H1 (cell line): ENCODE data around the gene TMEM130. TPM values are rescaled to one million over a fixed set of nuclear protein-coding genes. Genes with fewer than 3 reads are reported as not detected.

Source experiments
- CTCF ChIA-PET: fragments of 300-600 bp; sonication (Branson Sonifier 250); formaldehyde crosslinking; loops from one replicate; lab custom pipeline; 2021; ENCODE audit not compliant: partially characterized antibody; lab: Charles Lee
- POLR2A ChIA-PET: fragments of 300-600 bp; sonication (Branson Sonifier 250); formaldehyde crosslinking; loops from one replicate; lab custom pipeline; 2021; ENCODE audit warnings: inconsistent platforms; ENCODE audit not compliant: partially characterized antibody; lab: Charles Lee
- DNase-seq, 2 experiments: peaks; one replicate each; pipeline versions ENCODE4 v3.0.0 to v3.0.0-alpha.2; 2010 to 2022; ENCODE audit warnings: low spot score in 2 of 2, low read depth in 1 of 2, mixed read lengths in 1 of 2
- FAIRE-seq: peaks from 2 replicates; lab custom pipeline; 2011; peaks lifted over from hg19 to GRCh38; lab: Jason Lieb, UNC
- H2AFZ ChIP-seq: 2 replicates; pipeline ENCODE4 v1.8.1; 2012; ENCODE audit warnings: low read length, inconsistent platforms
- H2AK5ac ChIP-seq: 2 replicates; pipeline ENCODE4 v1.6.1; 2013; ENCODE audit warnings: low read depth, low read length
- H2BK120ac ChIP-seq: replicated peaks from 2 replicates; pipeline ENCODE3; 2013; ENCODE audit warnings: low read depth, low read length, inconsistent platforms
- H2BK12ac ChIP-seq: 2 replicates; pipeline ENCODE4 v1.6.1; 2013; ENCODE audit warnings: low read depth, low read length
- H2BK15ac ChIP-seq: 2 replicates; pipeline ENCODE4 v1.6.1; 2013; ENCODE audit warnings: low read length
- H2BK20ac ChIP-seq: 2 replicates; pipeline ENCODE4 v1.6.1; 2013; ENCODE audit warnings: low read length
- H2BK5ac ChIP-seq: 2 replicates; pipeline ENCODE4 v1.6.1; 2013; ENCODE audit warnings: low read depth, low read length
- H3K14ac ChIP-seq: 2 replicates; pipeline ENCODE4 v1.6.1; 2013; ENCODE audit warnings: inconsistent platforms; ENCODE audit not compliant: insufficient read length
- H3K18ac ChIP-seq: 2 replicates; pipeline ENCODE4 v1.6.1; 2013; ENCODE audit warnings: low read length; ENCODE audit errors: extremely low read depth
- H3K23ac ChIP-seq: 2 replicates; pipeline ENCODE4 v1.6.1; 2013; ENCODE audit warnings: inconsistent platforms; ENCODE audit not compliant: insufficient read length
- H3K23me2 ChIP-seq: 2 replicates; pipeline ENCODE4 v1.6.1; 2013; ENCODE audit warnings: low read depth, low read length
- H3K27ac ChIP-seq: 2 replicates; pipeline ENCODE4 v1.6.1; 2011; ENCODE audit warnings: low read depth, low read length, inconsistent platforms
- H3K27me3 ChIP-seq, 4 experiments: replicated peaks in 1 of 4; 1 replicate in 1 of 4; 2 replicates in 3 of 4; pipeline versions ENCODE4 v1.6.1 to v1.8.1; 2011 to 2013; ENCODE audit warnings: low read length in 3 of 4, mild to moderate bottlenecking in 3 of 4, inconsistent platforms in 2 of 4, mixed read lengths in 2 of 4, moderate library complexity in 1 of 4; ENCODE audit not compliant: control insufficient read depth in 3 of 4, insufficient read depth in 3 of 4; ENCODE audit errors: extremely low read depth in 1 of 4
- H3K36me3 ChIP-seq, 4 experiments: 2 replicates each; pipeline versions ENCODE4 v1.6.1 to v1.8.1; 2011 to 2013; ENCODE audit warnings: mild to moderate bottlenecking in 4 of 4, low read length in 3 of 4, moderate library complexity in 2 of 4, control low read depth in 1 of 4, inconsistent platforms in 1 of 4; ENCODE audit not compliant: insufficient read depth in 4 of 4, control insufficient read depth in 2 of 4
- H3K4ac ChIP-seq: replicated peaks from 2 replicates; pipeline ENCODE3; 2013; ENCODE audit warnings: low read length, low read depth, mixed read lengths, inconsistent platforms; ENCODE audit not compliant: insufficient read length
- H3K4me1 ChIP-seq, 4 experiments: replicated peaks in 1 of 4; 1 replicate in 1 of 4; 2 replicates in 3 of 4; pipeline versions ENCODE4 v1.6.1 to v1.8.1; 2011 to 2013; ENCODE audit warnings: low read length in 3 of 4, inconsistent platforms in 2 of 4, mixed read lengths in 1 of 4; ENCODE audit not compliant: insufficient read depth in 4 of 4, control insufficient read depth in 3 of 4
- H3K4me2 ChIP-seq, 2 experiments: 2 replicates each; pipeline versions ENCODE4 v1.6.1 to v1.8.1; 2011 to 2013; ENCODE audit warnings: low read depth in 2 of 2, low read length in 2 of 2, control low read depth in 1 of 2, inconsistent platforms in 1 of 2, mild to moderate bottlenecking in 1 of 2; ENCODE audit not compliant: insufficient read depth in 1 of 2
- H3K4me3 ChIP-seq, 4 experiments: fragments of 200-600, 300-600 bp in 1 of 4; sonication (generic), shearing (Covaris generic), sonication (Bioruptor Twin) in 1 of 4; 2 replicates each; pipeline versions ENCODE4 v1.5.1 to v1.8.1; 2011 to 2016; ENCODE audit warnings: low read length in 4 of 4, low read depth in 3 of 4, control low read depth in 2 of 4, inconsistent platforms in 2 of 4, mild to moderate bottlenecking in 2 of 4, mixed read lengths in 1 of 4, moderate library complexity in 1 of 4; ENCODE audit not compliant: insufficient read depth in 2 of 4; ENCODE audit errors: extremely low read depth in 1 of 4
- H3K56ac ChIP-seq: replicated peaks from 2 replicates; pipeline ENCODE3; 2013; ENCODE audit warnings: low read depth, mild to moderate bottlenecking, mixed read lengths, low read length, inconsistent platforms; ENCODE audit not compliant: insufficient read length
- H3K79me1 ChIP-seq: 2 replicates; pipeline ENCODE4 v1.6.1; 2013; ENCODE audit warnings: low read depth, low read length, control low read depth
- H3K79me2 ChIP-seq, 2 experiments: 2 replicates each; pipeline versions ENCODE4 v1.6.1 to v1.8.1; 2012 to 2013; ENCODE audit warnings: low read length in 2 of 2, mild to moderate bottlenecking in 2 of 2, inconsistent platforms in 1 of 2; ENCODE audit not compliant: insufficient read depth in 2 of 2, control insufficient read depth in 1 of 2
- H3K9ac ChIP-seq, 4 experiments: replicated peaks in 1 of 4; 1 replicate in 1 of 4; 2 replicates in 3 of 4; pipeline versions ENCODE4 v1.6.1 to v1.8.1; 2011 to 2013; ENCODE audit warnings: low read depth in 3 of 4, low read length in 3 of 4, control low read depth in 2 of 4, mild to moderate bottlenecking in 2 of 4, moderate library complexity in 2 of 4, inconsistent platforms in 1 of 4; ENCODE audit errors: extremely low read depth in 1 of 4
- H3K9me3 ChIP-seq, 2 experiments: 2 replicates each; pipeline versions ENCODE4 v1.6.1 to v1.8.1; 2012 to 2013; ENCODE audit warnings: mild to moderate bottlenecking in 2 of 2, moderate library complexity in 2 of 2, control low read depth in 1 of 2, inconsistent platforms in 1 of 2, low read depth in 1 of 2, low read length in 1 of 2, mixed read lengths in 1 of 2; ENCODE audit not compliant: insufficient read depth in 2 of 2
- H4K20me1 ChIP-seq, 2 experiments: replicated peaks in 1 of 2; 2 replicates each; pipeline versions ENCODE3 to v1.8.1; 2011 to 2013; ENCODE audit warnings: inconsistent platforms in 2 of 2, low read length in 2 of 2, mild to moderate bottlenecking in 1 of 2; ENCODE audit not compliant: insufficient read depth in 2 of 2, control insufficient read depth in 1 of 2
- H4K5ac ChIP-seq: 2 replicates; pipeline ENCODE4 v1.6.1; 2013; ENCODE audit warnings: low read length, low read depth, mixed read lengths, inconsistent platforms; ENCODE audit not compliant: insufficient read length
- H4K8ac ChIP-seq: 2 replicates; pipeline ENCODE4 v1.8.0; 2013; ENCODE audit warnings: mild to moderate bottlenecking, moderate library complexity, low read length, inconsistent platforms; ENCODE audit not compliant: insufficient read depth; ENCODE audit errors: extremely low read depth
- H4K91ac ChIP-seq: replicated peaks from 2 replicates; pipeline ENCODE3; 2013; ENCODE audit warnings: low read length, mixed read lengths, inconsistent platforms; ENCODE audit not compliant: insufficient read length
- BACH1 ChIP-seq: IDR thresholded peaks from 2 replicates; pipeline ENCODE4 v1.6.1; 2012; ENCODE audit warnings: low read length, improper control_type of control experiment
- CHD1 ChIP-seq: IDR thresholded peaks from 2 replicates; pipeline ENCODE4 v1.6.1; 2012; ENCODE audit warnings: low read depth, low read length, improper control_type of control experiment
- FOSL1 ChIP-seq: IDR thresholded peaks from 2 replicates; pipeline ENCODE4 v1.6.1; 2011; ENCODE audit warnings: mild to moderate bottlenecking, low read depth, low read length, moderate library complexity; ENCODE audit not compliant: insufficient read depth
- GABPA ChIP-seq: IDR thresholded peaks from 2 replicates; pipeline ENCODE4 v1.6.1; 2011; ENCODE audit warnings: mild to moderate bottlenecking, low read length, moderate library complexity, borderline replicate concordance; ENCODE audit not compliant: insufficient read depth
- HDAC6 ChIP-seq: IDR thresholded peaks from one replicate; pipeline ENCODE4 v1.7.1; 2012; ENCODE audit warnings: low read depth, mild to moderate bottlenecking, inconsistent platforms, low read length, moderate library complexity
- NANOG ChIP-seq: IDR thresholded peaks from 2 replicates; pipeline ENCODE4 v1.6.1; 2011; ENCODE audit warnings: low read length, low read depth, mild to moderate bottlenecking, inconsistent platforms; ENCODE audit not compliant: insufficient read depth, poor library complexity, severe bottlenecking
- RFX5 ChIP-seq: IDR thresholded peaks from 2 replicates; pipeline ENCODE4 v1.6.1; 2011; ENCODE audit warnings: low read depth, low read length, improper control_type of control experiment, borderline replicate concordance
- SP2 ChIP-seq: IDR thresholded peaks from 2 replicates; pipeline ENCODE4 v1.6.1; 2012; ENCODE audit warnings: mild to moderate bottlenecking, low read length, inconsistent platforms
- SUZ12 ChIP-seq: fragments of 200-600 bp; sonication (generic); IDR thresholded peaks from 2 replicates; pipeline ENCODE4 v1.6.1; 2012; ENCODE audit warnings: mild to moderate bottlenecking, inconsistent platforms, low read length, moderate library complexity, mixed read lengths
- TBP ChIP-seq: IDR thresholded peaks from 2 replicates; pipeline ENCODE4 v1.6.1; 2011; ENCODE audit warnings: low read depth, low read length, improper control_type of control experiment
- WGBS, 2 experiments: shearing (Covaris generic) in 1 of 2; methylation state at CpG; one replicate each; pipeline versions ENCODE4 v1.1.6 to v1.1.7; 2013 to 2015; ENCODE audit warnings: low lambda C conversion rate in 2 of 2, mixed read lengths in 2 of 2, inconsistent platforms in 1 of 2, low coverage in 1 of 2, missing lambda C conversion rate in 1 of 2; ENCODE audit not compliant: insufficient replicate concordance in 2 of 2, insufficient coverage in 1 of 2, insufficient read length in 1 of 2; ENCODE audit errors: extremely low coverage in 1 of 2, missing lambda C conversion rate in 1 of 2; 5-methylcytosine and 5-hydroxymethylcytosine counted together
- polyA plus RNA-seq, 7 experiments: library from polyadenylated mRNA; depleted of rRNA in 3 of 7; stranded (reverse) in 5 of 7; unstranded in 2 of 7; fragments of >200 nt in 5 of 7; fragments of 200-250 nt in 2 of 7; gene quantifications; 1 replicate in 5 of 7; 2 replicates in 1 of 7; 4 replicates in 1 of 7; pipeline versions ENCODE4 v1.2.1 to v1.2.3, GENCODE V29; 2011 to 2013; ENCODE audit warnings: missing spikeins in 2 of 7, mixed read lengths in 2 of 7
- total RNA-seq: library from RNA; stranded (reverse); fragmentation: NEBNext Ultra II Directional; extraction: Animal tissue kit (Norgen Biotek cat#: 25700); gene quantifications from 2 replicates; pipeline ENCODE4 v1.2.1, GENCODE V29; 2021
- TF ChIP-seq, protein P1 (sequence below): IDR thresholded peaks from 2 replicates; pipeline ENCODE4 v1.6.1; 2011; ENCODE audit warnings: low read length, improper control_type of control experiment

TMEM130 gene
- total and polyA plus RNA-seq, 2 of the 8 experiments (the other 6 are each of a cell fraction or from before 2014, with no cell fraction given) = 2.9 to 6.6 TPM

DNA sequence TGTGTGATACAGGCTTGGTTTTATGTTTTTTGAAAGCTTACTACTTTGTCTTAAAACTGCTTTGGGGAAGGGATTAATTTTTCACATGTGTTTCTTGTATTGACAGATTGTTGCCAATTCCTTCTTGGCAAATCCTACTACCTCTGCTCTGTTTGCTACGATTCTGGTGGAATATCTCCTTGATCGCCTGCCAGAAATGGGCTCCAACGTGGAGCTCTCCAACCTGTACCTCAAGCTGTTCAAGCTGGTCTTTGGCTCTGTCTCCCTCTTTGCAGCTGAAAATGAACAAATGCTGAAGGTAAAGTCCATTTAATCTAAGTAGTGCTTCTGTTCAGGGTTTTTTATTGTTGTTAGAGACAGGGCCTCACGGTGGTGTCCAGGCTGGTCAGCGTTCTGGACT lies 42.1 kb upstream of the TMEM130 start:
- peaks cover 34 to 90% (median 64%) of the 10 kb centered on the region in 4 experiments for H3K36me3 ChIP-seq
- TF ChIP-seq RFX5 (no peak), HDAC6 (no peak), SUZ12 (no peak), NANOG (no peak), FOSL1 (no peak), CHD1 (no peak), TBP (no peak), SP2 (no peak), BACH1 (no peak), GABPA (no peak)
- TF ChIP-seq, protein P1, sequence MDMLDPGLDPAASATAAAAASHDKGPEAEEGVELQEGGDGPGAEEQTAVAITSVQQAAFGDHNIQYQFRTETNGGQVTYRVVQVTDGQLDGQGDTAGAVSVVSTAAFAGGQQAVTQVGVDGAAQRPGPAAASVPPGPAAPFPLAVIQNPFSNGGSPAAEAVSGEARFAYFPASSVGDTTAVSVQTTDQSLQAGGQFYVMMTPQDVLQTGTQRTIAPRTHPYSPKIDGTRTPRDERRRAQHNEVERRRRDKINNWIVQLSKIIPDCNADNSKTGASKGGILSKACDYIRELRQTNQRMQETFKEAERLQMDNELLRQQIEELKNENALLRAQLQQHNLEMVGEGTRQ = no peak

More for the DNA sequence above, 42.1 kb upstream of the TMEM130 start:
- H4K8ac ChIP-seq = no peak overlapping the region
- H3K4me2 ChIP-seq = no peak overlapping the region
- H2BK120ac ChIP-seq = no peak overlapping the region
- FAIRE-seq = no peak
- no peak overlapping the region for H2BK5ac ChIP-seq
- H3K9me3 ChIP-seq = peaks cover 0 to 4% of the 10 kb centered on the region in 2 experiments; a peak in 2 of 4 replicates
- no peak overlapping the region for H4K91ac ChIP-seq
- H3K23ac ChIP-seq = no peak overlapping the region
- DNase-seq = no peak
- H3K4me1 ChIP-seq = no peaks in the 10 kb centered on the region
- H3K23me2 ChIP-seq = no peaks in the 10 kb centered on the region
- H2BK12ac ChIP-seq = no peak overlapping the region
- no peak overlapping the region for H3K4ac ChIP-seq
- peaks cover 0 to 4% of the 10 kb centered on the region in 2 experiments for H4K20me1 ChIP-seq
- no peaks in the 10 kb centered on the region for H3K27me3 ChIP-seq
- H2AFZ ChIP-seq = no peak overlapping the region
- no peak overlapping the region for H3K4me3 ChIP-seq
- no peak overlapping the region for H2AK5ac ChIP-seq
- ChIA-PET CTCF (interaction anchor here (1.2 kb wide), 1 partner anchor 12 kb away, joined by 3 read pairs; no protein-coding TSS in a partner anchor), POLR2A (no interaction called here)
- WGBS, 2 experiments = 95% methylated on average over 5 of the region's 5 CpGs; no CpG with 5 or more reads in 1 of the 2 experiments
- no peak overlapping the region for H4K5ac ChIP-seq
- H2BK15ac ChIP-seq = no peak overlapping the region
- H3K27ac ChIP-seq = no peak overlapping the region
- H3K79me1 ChIP-seq = no peaks in the 10 kb centered on the region
- H3K14ac ChIP-seq = no peak overlapping the region
- no peak overlapping the region for H3K18ac ChIP-seq
- no peak overlapping the region for H2BK20ac ChIP-seq
- H3K79me2 ChIP-seq = no peaks in the 10 kb centered on the region
- H3K56ac ChIP-seq = no peak overlapping the region
- no peak overlapping the region for H3K9ac ChIP-seq
